Transverse colon (tissue), 4 donors: ENCODE data around the gene IMMP2L. TPM values are rescaled to one million over a fixed set of nuclear protein-coding genes. Genes with fewer than 3 reads are reported as not detected.

Experiments used
- DNase-seq: peaks from one replicate; pipeline ENCODE4 v3.0.0-alpha.2; 2019
- H3K27ac ChIP-seq, 4 donors: fragments of 200-600 bp; sonication (generic); 2 replicates each; pipeline ENCODE4 v1.5.1; 2016 to 2018; ENCODE audit warnings: inconsistent platforms in 4 of 4
- H3K27me3 ChIP-seq: fragments of 200-600 bp; sonication (generic); 2 replicates; pipeline ENCODE4 v1.5.1; 2017; ENCODE audit warnings: inconsistent platforms
- H3K36me3 ChIP-seq, 4 donors: fragments of 200-600 bp; sonication (generic); 2 replicates each; pipeline ENCODE4 v1.5.1; 2017 to 2019; ENCODE audit warnings: inconsistent platforms in 4 of 4
- H3K4me1 ChIP-seq, 4 donors: fragments of 200-600 bp; sonication (generic); 2 replicates each; pipeline ENCODE4 v1.5.1; 2017 to 2020; ENCODE audit warnings: inconsistent platforms in 4 of 4
- H3K4me3 ChIP-seq, 4 donors: fragments of 200-600 bp; sonication (generic); 1 replicate in 1 of 4; 2 replicates in 3 of 4; pipeline versions ENCODE4 v1.5.1 to v1.6.1; 2017 to 2019; ENCODE audit warnings: inconsistent platforms in 4 of 4
- H3K9me3 ChIP-seq, 2 donors: fragments of 200-600 bp; sonication (generic); 2 replicates each; pipeline ENCODE4 v1.5.1; 2017 to 2019; ENCODE audit warnings: inconsistent platforms in 2 of 2
- CTCF ChIP-seq, 5 experiments: fragments of 200-600 bp in 3 of 5; fragments of 450-650 bp in 2 of 5; sonication (generic) in 3 of 5; IDR thresholded peaks; 1 replicate in 2 of 5; 2 replicates in 3 of 5; pipeline ENCODE4 v1.5.1; 2016 to 2017; ENCODE audit warnings: antibody characterized with exemption in 5 of 5, inconsistent platforms in 3 of 5, mild to moderate bottlenecking in 2 of 5, moderate library complexity in 1 of 5
- EP300 ChIP-seq: sonication (generic); formaldehyde crosslinking; IDR thresholded peaks from one replicate; pipeline ENCODE4 v1.6.1; 2017; ENCODE audit warnings: antibody characterized with exemption, low read depth
- POLR2A ChIP-seq: fragments of 450-650 bp; IDR thresholded peaks from one replicate; pipeline ENCODE4 v1.6.1; 2016; ENCODE audit warnings: antibody characterized with exemption, mild to moderate bottlenecking, moderate library complexity
- POLR2AphosphoS5 ChIP-seq, 3 donors: sonication (generic); formaldehyde crosslinking; IDR thresholded peaks; one replicate each; pipeline ENCODE4 v1.6.1; 2016; ENCODE audit warnings: antibody characterized with exemption in 3 of 3
- WGBS, 2 donors: methylation state at CpG; one replicate each; pipeline ENCODE4 v1.1.5; 2018; ENCODE audit warnings: low coverage in 1 of 2; 5-methylcytosine and 5-hydroxymethylcytosine counted together
- in situ Hi-C, 4 donors: fragments of 200-750 bp; cut with MboI; loops; one replicate each; pipeline versions ENCODE4 v1.15.0 to v1.15.1; 2017; ENCODE audit warnings: low sequenced_read_pairs in 3 of 4, low pct_ligation_motif_present in 1 of 4, low pct_unique_long_range_greater_than_20kb in 1 of 4
- intact Hi-C: fragments of 100-400 bp; cut with DNase I; formaldehyde crosslinking; loops from one replicate; pipeline ENCODE4 v1.15.1; 2023; ENCODE audit warnings: low total_unique reads
- total RNA-seq, 4 donors: library from RNA; depleted of rRNA; stranded (reverse); fragments of >200 nt; gene quantifications; one replicate each; pipeline ENCODE4 v1.1.0, GENCODE V29; 2016

IMMP2L gene
- total RNA-seq, 4 donors from 2014 or later: 8.6 to 69.6 (median 10.9) TPM

- Histone ChIP-seq H3K4me1 (no peaks in the 10 kb centered on the region), H3K36me3 (no peaks in the 10 kb centered on the region), H3K27ac (no peak overlapping the region), H3K4me3 (no peak overlapping the region), H3K9me3 (no peaks in the 10 kb centered on the region), H3K27me3 (no peaks in the 10 kb centered on the region)
- intact Hi-C loops (no loop called here), in situ Hi-C loops (no loop called here)
- DNase-seq: no peak
- WGBS, 2 donors: 59 to 63% methylated on average over 2 of the region's 2 CpGs
- no peak for TF ChIP-seq CTCF (IDR thresholded peaks at IDR 0.05)
- TF ChIP-seq POLR2A: no peak
- no peak for TF ChIP-seq EP300
- TF ChIP-seq POLR2AphosphoS5 (IDR thresholded peaks at IDR 0.05): no peak
These were observed 795.4 kb downstream of the IMMP2L start for GRCh38 chr7:110766864-110767263.

GRCh38 chr7:110764852-110765251, 797.4 kb downstream of the IMMP2L start:
- DNase-seq: no peak
- Histone ChIP-seq H3K4me3 (no peak overlapping the region), H3K36me3 (no peaks in the 10 kb centered on the region), H3K9me3 (no peaks in the 10 kb centered on the region), H3K27ac (no peak overlapping the region), H3K27me3 (no peaks in the 10 kb centered on the region), H3K4me1 (no peaks in the 10 kb centered on the region)
- TF ChIP-seq EP300 (no peak), POLR2A (no peak), CTCF (IDR thresholded peaks at IDR 0.05) (no peak), POLR2AphosphoS5 (IDR thresholded peaks at IDR 0.05) (no peak)
- intact Hi-C loops (no loop called here), in situ Hi-C loops (no loop called here)
- 89 to 92% methylated on average over 3 of the region's 3 CpGs for WGBS, 2 donors

GRCh38 chr7:110762546-110763225, 799.6 kb downstream of the IMMP2L start:
- in situ Hi-C loops: no loop called here
- 74 to 76% methylated on average over 2 of the region's 2 CpGs for WGBS, 2 donors
- H3K27ac ChIP-seq: no peak overlapping the region
- no peak overlapping the region for H3K4me3 ChIP-seq
- H3K36me3 ChIP-seq: no peaks in the 10 kb centered on the region
- no peaks in the 10 kb centered on the region for H3K9me3 ChIP-seq
- no peaks in the 10 kb centered on the region for H3K4me1 ChIP-seq
- DNase-seq: no peak
- no peaks in the 10 kb centered on the region for H3K27me3 ChIP-seq
- intact Hi-C loops: no loop called here
- TF ChIP-seq POLR2AphosphoS5 (IDR thresholded peaks at IDR 0.05) (no peak), POLR2A (no peak), CTCF (IDR thresholded peaks at IDR 0.05) (no peak), EP300 (no peak)

DNA sequence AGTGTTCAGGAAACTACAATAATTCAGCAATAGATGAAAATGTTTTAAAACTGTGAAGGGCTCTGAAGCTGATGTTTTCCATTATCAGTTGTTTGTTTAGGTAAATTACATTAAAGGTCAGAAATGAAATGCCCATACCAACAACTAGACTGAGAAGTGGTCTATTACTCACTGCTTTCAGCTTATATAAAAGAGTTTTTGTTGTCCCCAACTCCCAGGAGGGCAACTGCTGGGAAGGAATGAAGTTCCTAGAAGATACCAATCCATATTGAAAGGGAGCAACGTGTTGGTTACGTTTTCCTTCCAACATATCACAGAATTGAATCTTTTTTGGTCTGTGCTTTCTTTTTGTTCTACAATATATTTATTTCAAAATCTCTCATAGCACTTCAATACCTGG, 802.0 kb downstream of the IMMP2L start:
- Histone ChIP-seq H3K9me3 (no peaks in the 10 kb centered on the region), H3K36me3 (no peaks in the 10 kb centered on the region), H3K27ac (no peak overlapping the region), H3K4me3 (no peak overlapping the region), H3K27me3 (no peaks in the 10 kb centered on the region), H3K4me1 (no peaks in the 10 kb centered on the region)
- 81 to 91% methylated on average over 2 of the region's 2 CpGs for WGBS, 2 donors
- TF ChIP-seq POLR2AphosphoS5 (IDR thresholded peaks at IDR 0.05): no peak
- no peak for TF ChIP-seq CTCF (IDR thresholded peaks at IDR 0.05)
- no peak for TF ChIP-seq EP300
- no peak for TF ChIP-seq POLR2A
- in situ Hi-C loops: no loop called here
- intact Hi-C loops: no loop called here
- no peak for DNase-seq
